GM23248 (cell line): Measurements from ENCODE around the gene CKAP5. TPM values are rescaled to one million over a fixed set of nuclear protein-coding genes. Genes with fewer than 3 reads are reported as not detected.
A peak's percentile ranks its signal among the peaks of the same experiment; 100 is the strongest.

ENCODE experiments used
- DNase-seq: peaks from one replicate; pipeline ENCODE4 v3.0.0-alpha.2; 2015
- H2AFZ ChIP-seq: fragments of 200-600 bp; sonication (generic); 2 replicates; pipeline ENCODE4 v1.6.1; 2016; ENCODE audit warnings: antibody characterized with exemption
- H3F3A ChIP-seq: fragments of 200-600 bp; sonication (generic); 2 replicates; pipeline ENCODE4 v1.6.1; 2016; ENCODE audit warnings: mild to moderate bottlenecking, antibody characterized with exemption, mixed run types; ENCODE audit not compliant: insufficient read depth
- H3K27ac ChIP-seq: fragments of 200-600 bp; sonication (generic); 2 replicates; pipeline ENCODE4 v1.5.1; 2016; ENCODE audit warnings: mild to moderate bottlenecking
- H3K27me3 ChIP-seq: fragments of 200-600 bp; sonication (generic); replicated peaks from 2 replicates; pipeline ENCODE4 v1.6.1; 2016; ENCODE audit warnings: mild to moderate bottlenecking; ENCODE audit not compliant: insufficient read depth
- H3K36me3 ChIP-seq: fragments of 200-600 bp; sonication (generic); 2 replicates; pipeline ENCODE4 v1.6.1; 2016; ENCODE audit warnings: low read depth, mild to moderate bottlenecking
- H3K4me1 ChIP-seq: fragments of 200-600 bp; sonication (generic); 2 replicates; pipeline ENCODE4 v1.6.1; 2016; ENCODE audit warnings: mild to moderate bottlenecking; ENCODE audit not compliant: insufficient read depth
- H3K4me2 ChIP-seq: fragments of 200-600 bp; sonication (generic); one replicate; pipeline ENCODE4 v1.6.1; 2016; ENCODE audit warnings: mild to moderate bottlenecking; ENCODE audit not compliant: unreplicated experiment
- H3K4me3 ChIP-seq: fragments of 200-600 bp; sonication (generic); 2 replicates; pipeline ENCODE4 v1.5.1; 2016; ENCODE audit warnings: mild to moderate bottlenecking
- H3K79me2 ChIP-seq: fragments of 200-600 bp; sonication (generic); 2 replicates; pipeline ENCODE4 v1.6.1; 2016; ENCODE audit warnings: mild to moderate bottlenecking; ENCODE audit not compliant: insufficient read depth
- H3K9ac ChIP-seq: fragments of 200-600 bp; sonication (generic); 2 replicates; pipeline ENCODE4 v1.6.1; 2016; ENCODE audit warnings: mild to moderate bottlenecking
- H3K9me2 ChIP-seq: fragments of 200-600 bp; sonication (generic); 2 replicates; pipeline ENCODE4 v1.6.1; 2016; ENCODE audit warnings: mixed run types, mild to moderate bottlenecking, moderate library complexity; ENCODE audit not compliant: insufficient read depth
- H3K9me3 ChIP-seq: fragments of 200-600 bp; sonication (generic); one replicate; pipeline ENCODE4 v1.6.1; 2017; ENCODE audit warnings: low read depth
- H4K20me1 ChIP-seq: fragments of 200-600 bp; sonication (generic); 2 replicates; pipeline ENCODE4 v1.6.0; 2016; ENCODE audit not compliant: insufficient read depth
- EZH2 ChIP-seq: fragments of 200-600 bp; sonication (generic); IDR thresholded peaks from 2 replicates; pipeline ENCODE4 v1.6.1; 2018; ENCODE audit warnings: antibody characterized with exemption, mild to moderate bottlenecking; ENCODE audit not compliant: insufficient read depth, poor library complexity, severe bottlenecking
- EZH2phosphoT487 ChIP-seq: fragments of 200-600 bp; sonication (generic); IDR thresholded peaks from 2 replicates; pipeline ENCODE4 v1.6.1; 2018; ENCODE audit warnings: antibody characterized with exemption, moderate library complexity, mild to moderate bottlenecking, low read depth; ENCODE audit not compliant: insufficient read depth
- WGBS, 2 experiments: methylation state at CpG; one replicate each; pipeline ENCODE4 v1.1.6; 2015 to 2017; ENCODE audit warnings: low lambda C conversion rate in 2 of 2, low coverage in 1 of 2; ENCODE audit errors: missing lambda C conversion rate in 2 of 2; 5-methylcytosine and 5-hydroxymethylcytosine counted together
- in situ Hi-C: fragments of 300-500 bp; cut with MboI; formaldehyde crosslinking; loops from 2 replicates; pipeline ENCODE4 v1.15.0; 2020
- polyA plus RNA-seq: library from polyadenylated mRNA; unstranded; fragments of >200 nt; fragmentation: Nextera tagmentation; extraction: Ambion mirVana; gene quantifications from 2 replicates; pipeline ENCODE4 v1.2.1, GENCODE V29; 2016
- total RNA-seq: library from RNA; depleted of rRNA; stranded (reverse); fragments of >200 nt; shearing (Covaris generic); gene quantifications from 2 replicates; pipeline ENCODE4 v1.2.3, GENCODE V29; 2014

Gene CKAP5
- total and polyA plus RNA-seq, 2 experiments from 2014 or later: 35.2 to 47.6 TPM

DNA sequence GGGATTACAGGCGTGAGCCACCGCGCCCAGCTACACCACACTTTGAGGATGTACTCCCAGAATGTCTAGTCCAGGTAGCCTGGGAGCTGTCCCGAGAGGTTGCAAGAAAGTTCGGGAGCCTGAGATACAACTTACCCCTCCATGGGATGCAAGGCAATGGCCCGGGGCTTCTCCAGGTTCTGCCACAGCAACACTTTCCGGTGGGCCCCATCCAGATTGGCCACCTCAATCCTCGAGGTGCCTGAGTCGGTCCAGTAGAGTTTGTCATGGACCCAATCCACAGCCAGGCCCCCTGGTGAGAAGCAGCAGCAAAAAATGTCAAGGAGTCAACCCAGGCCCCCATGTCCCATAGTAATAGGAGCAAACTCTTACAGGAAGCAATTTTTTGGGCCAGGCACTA, 46.8 kb upstream of the CKAP5 start:
- H2AFZ ChIP-seq: no peak overlapping the region
- H3K4me2 ChIP-seq: no peak overlapping the region
- in situ Hi-C loops: no loop called here
- DNase-seq: no peak
- H3K9me3 ChIP-seq: no peaks in the 10 kb centered on the region
- no peaks in the 10 kb centered on the region for H3K79me2 ChIP-seq
- H3K27ac ChIP-seq: no peak overlapping the region
- no peaks in the 10 kb centered on the region for H3K36me3 ChIP-seq
- H3K4me3 ChIP-seq: no peak overlapping the region
- no peaks in the 10 kb centered on the region for H3K9me2 ChIP-seq
- H3K4me1 ChIP-seq: no peaks in the 10 kb centered on the region
- H3K9ac ChIP-seq: no peak overlapping the region
- TF ChIP-seq EZH2phosphoT487 (no peak), EZH2 (no peak)
- no peaks in the 10 kb centered on the region for H3K27me3 ChIP-seq
- WGBS, 2 experiments: 94 to 95% methylated on average over 9 of the region's 9 CpGs
- no peaks in the 10 kb centered on the region for H4K20me1 ChIP-seq
- H3F3A ChIP-seq: no peaks in the 10 kb centered on the region

DNA sequence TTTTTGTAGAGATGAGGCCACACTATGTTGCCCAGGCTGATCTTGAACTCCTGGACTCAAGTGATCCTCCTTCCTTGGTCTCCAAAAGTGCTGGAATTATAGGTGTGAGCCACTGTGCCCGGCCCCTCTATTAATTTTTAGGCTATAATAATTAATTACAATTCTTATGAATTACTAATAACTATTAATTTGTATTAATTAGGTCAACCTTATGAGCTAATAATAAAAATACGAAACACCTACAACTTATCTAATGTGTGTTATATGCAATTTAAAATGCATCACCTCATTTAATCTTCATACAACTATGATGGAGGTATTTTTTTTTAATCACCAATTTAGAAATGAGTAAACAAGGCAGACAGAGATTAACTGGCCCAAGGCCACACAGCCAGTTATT, 46.0 kb upstream of the CKAP5 start:
- WGBS, 2 experiments: 98 to 100% methylated on average over 2 of the region's 2 CpGs
- no peaks in the 10 kb centered on the region for H3K9me3 ChIP-seq
- DNase-seq: no peak
- no peaks in the 10 kb centered on the region for H3F3A ChIP-seq
- H3K27ac ChIP-seq: no peak overlapping the region
- no peaks in the 10 kb centered on the region for H3K36me3 ChIP-seq
- no peaks in the 10 kb centered on the region for H3K4me1 ChIP-seq
- no peaks in the 10 kb centered on the region for H4K20me1 ChIP-seq
- no peak overlapping the region for H3K4me3 ChIP-seq
- TF ChIP-seq EZH2phosphoT487 (no peak), EZH2 (no peak)
- no peak overlapping the region for H3K9ac ChIP-seq
- no peaks in the 10 kb centered on the region for H3K9me2 ChIP-seq
- H3K4me2 ChIP-seq: no peak overlapping the region
- in situ Hi-C loops: no loop called here
- no peaks in the 10 kb centered on the region for H3K79me2 ChIP-seq
- H3K27me3 ChIP-seq: no peaks in the 10 kb centered on the region
- no peak overlapping the region for H2AFZ ChIP-seq

DNA sequence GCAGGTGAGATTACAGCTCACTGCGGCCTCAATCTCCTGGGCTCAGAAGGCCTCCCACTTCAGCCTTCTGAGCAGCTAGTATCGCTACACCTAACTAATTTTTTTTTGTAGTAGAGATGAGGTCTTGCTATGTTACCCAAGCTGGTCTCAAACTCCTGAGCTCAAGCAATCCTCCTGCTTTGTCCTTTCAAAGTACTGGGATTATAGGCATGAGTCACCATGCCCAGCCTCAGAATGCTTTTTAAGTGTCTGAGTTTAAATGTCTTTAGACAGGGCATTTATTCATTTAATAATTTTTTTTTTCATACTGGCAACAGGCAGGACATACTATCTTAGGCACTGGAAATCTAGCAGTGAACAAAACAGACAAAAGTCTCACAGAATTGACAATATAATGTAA, 44.6 kb upstream of the CKAP5 start:
- Histone ChIP-seq H2AFZ (no peak overlapping the region), H3K79me2 (no peaks in the 10 kb centered on the region), H3F3A (no peaks in the 10 kb centered on the region), H3K4me2 (no peak overlapping the region), H3K4me1 (no peaks in the 10 kb centered on the region), H3K9me2 (no peaks in the 10 kb centered on the region), H3K27me3 (no peaks in the 10 kb centered on the region), H3K36me3 (no peaks in the 10 kb centered on the region), H3K27ac (no peak overlapping the region), H4K20me1 (no peaks in the 10 kb centered on the region), H3K4me3 (no peak overlapping the region), H3K9me3 (no peaks in the 10 kb centered on the region), H3K9ac (no peak overlapping the region)
- TF ChIP-seq EZH2phosphoT487: no peak
- no peak for TF ChIP-seq EZH2
- DNase-seq: peak; percentile 31
- 95 to 100% methylated on average over 2 of the region's 2 CpGs for WGBS, 2 experiments
- in situ Hi-C loops: no loop called here

DNA sequence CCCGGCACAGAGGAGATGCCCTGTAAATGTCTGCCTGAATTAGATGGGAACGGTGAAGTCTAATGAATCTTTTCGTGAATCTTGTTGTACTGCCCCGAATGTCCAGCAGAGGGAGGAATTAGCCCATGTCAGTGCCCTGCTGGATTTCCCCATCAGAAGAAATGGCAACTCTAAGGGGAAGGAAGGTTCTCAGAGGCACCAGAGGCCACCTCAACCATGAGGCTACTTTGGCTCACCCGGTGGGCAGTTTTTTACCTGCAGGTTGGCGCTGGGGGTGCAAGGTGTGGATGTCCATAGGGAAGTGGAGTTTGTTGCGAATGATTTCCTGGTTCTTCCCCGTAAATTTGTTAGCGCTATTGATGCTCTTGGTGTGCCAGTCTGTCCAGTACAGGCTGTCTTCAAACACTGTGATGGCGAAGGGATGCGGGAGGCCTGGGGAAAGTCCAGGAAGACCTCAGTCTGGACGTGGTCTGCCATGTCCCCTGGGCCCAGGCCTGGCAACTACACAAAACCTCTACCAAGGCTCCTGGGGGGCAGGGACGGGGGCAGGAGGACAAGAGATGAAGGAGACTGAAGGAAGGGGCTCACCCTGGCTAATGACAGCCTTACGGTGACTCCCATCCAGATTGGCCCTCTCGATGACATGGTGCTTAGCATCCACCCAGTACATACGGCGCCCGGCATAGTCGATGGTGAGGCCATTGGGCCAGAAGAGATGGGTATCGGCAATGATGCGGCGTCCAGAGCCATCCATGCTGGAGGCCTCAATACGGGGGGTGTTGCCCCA, 43.8 kb upstream of the CKAP5 start:
- no peaks in the 10 kb centered on the region for H3K4me1 ChIP-seq
- no peak overlapping the region for H3K4me3 ChIP-seq
- H3K9me2 ChIP-seq: no peaks in the 10 kb centered on the region
- no peaks in the 10 kb centered on the region for H3K27me3 ChIP-seq
- no peaks in the 10 kb centered on the region for H3K36me3 ChIP-seq
- DNase-seq: peak; percentile 80
- no peaks in the 10 kb centered on the region for H3K79me2 ChIP-seq
- H3K4me2 ChIP-seq: no peak overlapping the region
- H3K9ac ChIP-seq: no peak overlapping the region
- H2AFZ ChIP-seq: no peak overlapping the region
- H3F3A ChIP-seq: no peaks in the 10 kb centered on the region
- TF ChIP-seq EZH2phosphoT487 (no peak), EZH2 (no peak)
- no peak overlapping the region for H3K27ac ChIP-seq
- in situ Hi-C loops: loop anchor here (5.0 kb wide), 1 partner anchor 267 kb away; no protein-coding TSS in a partner anchor
- WGBS, 2 experiments: 53 to 58% methylated on average over 23 of the region's 23 CpGs
- no peaks in the 10 kb centered on the region for H3K9me3 ChIP-seq
- no peaks in the 10 kb centered on the region for H4K20me1 ChIP-seq

DNA sequence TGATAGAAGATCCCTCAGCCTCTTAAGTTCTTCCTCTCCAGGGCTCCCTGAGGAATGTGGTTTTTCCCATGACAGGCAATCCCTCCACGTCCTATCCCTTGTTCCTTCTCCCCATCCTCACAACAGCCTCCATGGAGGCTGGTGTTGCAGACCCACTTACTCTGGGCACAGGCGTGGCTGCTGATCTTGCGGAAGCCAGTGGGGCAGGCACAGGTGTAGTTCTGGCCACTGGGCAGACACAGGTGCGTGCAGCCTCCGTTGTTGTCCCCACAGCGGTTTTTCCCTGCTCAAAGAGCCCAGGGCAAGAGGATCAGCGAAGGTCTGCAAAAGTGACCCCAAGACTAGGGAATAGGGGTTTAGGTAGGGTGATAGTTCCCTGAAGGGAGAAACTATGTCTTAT, 43.2 kb upstream of the CKAP5 start:
- no peaks in the 10 kb centered on the region for H3K36me3 ChIP-seq
- no peaks in the 10 kb centered on the region for H3K9me2 ChIP-seq
- H3K9ac ChIP-seq: no peak overlapping the region
- H3K9me3 ChIP-seq: no peaks in the 10 kb centered on the region
- no peak overlapping the region for H3K4me3 ChIP-seq
- no peaks in the 10 kb centered on the region for H3K27me3 ChIP-seq
- DNase-seq: no peak
- no peaks in the 10 kb centered on the region for H3F3A ChIP-seq
- no peaks in the 10 kb centered on the region for H3K79me2 ChIP-seq
- no peaks in the 10 kb centered on the region for H4K20me1 ChIP-seq
- no peak overlapping the region for H2AFZ ChIP-seq
- H3K4me1 ChIP-seq: no peaks in the 10 kb centered on the region
- TF ChIP-seq EZH2 (no peak), EZH2phosphoT487 (no peak)
- in situ Hi-C loops: loop anchor here (5.0 kb wide), 1 partner anchor 268 kb away; no protein-coding TSS in a partner anchor
- WGBS, 2 experiments: 70 to 77% methylated on average over 7 of the region's 7 CpGs
- H3K4me2 ChIP-seq: no peak overlapping the region
- H3K27ac ChIP-seq: no peak overlapping the region
